HG02798 (cell line): ENCODE results near the gene TRERF1.

Experiments used
- ATAC-seq: cut with Tn5 transposase; IDR thresholded peaks from one replicate; pipeline ENCODE4 v1.9.1; 2021; ENCODE audit warnings: mild to moderate bottlenecking; ENCODE audit not compliant: unreplicated experiment, poor library complexity

TRERF1 gene

GRCh38 chr6:42375007-42375635, 76.6 kb downstream of the TRERF1 start:
- ATAC-seq = no peak

- no peak for ATAC-seq
These were observed 77.6 kb downstream of the TRERF1 start for GRCh38 chr6:42374018-42374669.

GRCh38 chr6:42372699-42373098, 79.0 kb downstream of the TRERF1 start:
- no peak for ATAC-seq

GRCh38 chr6:42370323-42370985, 81.3 kb downstream of the TRERF1 start:
- no peak for ATAC-seq

- no peak for ATAC-seq
These were observed 82.2 kb downstream of the TRERF1 start for GRCh38 chr6:42369568-42369967.

- peak; percentile 36 for ATAC-seq
These were observed 83.5 kb downstream of the TRERF1 start for GRCh38 chr6:42368181-42368580.

GRCh38 chr6:42367353-42368011, 84.2 kb downstream of the TRERF1 start:
- peak; percentile 67 for ATAC-seq

GRCh38 chr6:42366999-42367352, 84.8 kb downstream of the TRERF1 start:
- no peak for ATAC-seq

GRCh38 chr6:42366011-42366705, 85.6 kb downstream of the TRERF1 start:
- ATAC-seq = no peak

- no peak for ATAC-seq
These were observed 86.7 kb downstream of the TRERF1 start for GRCh38 chr6:42365021-42365420.

GRCh38 chr6:42363926-42364849, 87.5 kb downstream of the TRERF1 start:
- no peak for ATAC-seq

GRCh38 chr6:42361036-42361435, 90.7 kb downstream of the TRERF1 start:
- no peak for ATAC-seq

- ATAC-seq = no peak
These were observed 92.7 kb downstream of the TRERF1 start for GRCh38 chr6:42359021-42359420.

GRCh38 chr6:42355416-42355815, 96.3 kb downstream of the TRERF1 start:
- no peak for ATAC-seq

- ATAC-seq = no peak
These were observed 97.0 kb downstream of the TRERF1 start for GRCh38 chr6:42354702-42355101.

- no peak for ATAC-seq
These were observed 98.7 kb downstream of the TRERF1 start for GRCh38 chr6:42352856-42353564.

- no peak for ATAC-seq
These were observed 100.8 kb downstream of the TRERF1 start for GRCh38 chr6:42350911-42351310.

- no peak for ATAC-seq
These were observed 101.8 kb downstream of the TRERF1 start for GRCh38 chr6:42349753-42350511.
